DND-41 (cell line): ENCODE results near the gene RIC1.
"Not testable (repeated sequence)": the region's sequence is repeated elsewhere in the genome, so short reads cannot be mapped to it uniquely, and the experiment has no call there.

Experiments used
- ATAC-seq: fragments of 200-7000 bp; cut with Tn5 transposase; 3 replicates; pipeline ENCODE4 v1.9.1; 2021; ENCODE audit warnings: low read depth; ENCODE audit not compliant: insufficient read depth
- DNase-seq: peaks from one replicate; pipeline ENCODE4 v3.0.0-alpha.2; 2020
- H2AFZ ChIP-seq: 2 replicates; pipeline ENCODE4 v1.6.0; 2012; ENCODE audit warnings: low read depth, low read length
- H3K27ac ChIP-seq: 2 replicates; pipeline ENCODE4 v1.5.1; 2012; ENCODE audit warnings: low read length, inconsistent platforms
- H3K27me3 ChIP-seq: fragments of 200-600 bp; sonication (generic); 2 replicates; pipeline ENCODE4 v1.6.0; 2012; ENCODE audit warnings: low read length, mild to moderate bottlenecking, inconsistent platforms; ENCODE audit not compliant: insufficient read depth, poor library complexity
- H3K36me3 ChIP-seq: 2 replicates; pipeline ENCODE4 v1.5.1; 2012; ENCODE audit warnings: low read length, inconsistent platforms; ENCODE audit not compliant: insufficient read depth
- H3K4me1 ChIP-seq: 2 replicates; pipeline ENCODE4 v1.5.1; 2012; ENCODE audit warnings: mild to moderate bottlenecking, low read length; ENCODE audit not compliant: insufficient read depth
- H3K4me2 ChIP-seq: 2 replicates; pipeline ENCODE4 v1.6.0; 2012; ENCODE audit warnings: mild to moderate bottlenecking, moderate library complexity, low read length, inconsistent platforms; ENCODE audit not compliant: insufficient read depth
- H3K4me3 ChIP-seq, 2 experiments: fragments of 200-600 bp in 1 of 2; shearing (Covaris generic) in 1 of 2; 2 replicates each; pipeline ENCODE4 v1.5.1; 2012 to 2016; ENCODE audit warnings: inconsistent platforms in 2 of 2, low read length in 2 of 2, mild to moderate bottlenecking in 2 of 2, low read depth in 1 of 2, moderate library complexity in 1 of 2
- H3K79me2 ChIP-seq: 2 replicates; pipeline ENCODE4 v1.6.0; 2012; ENCODE audit warnings: low read length, inconsistent platforms; ENCODE audit not compliant: insufficient read depth
- H3K9ac ChIP-seq: 2 replicates; pipeline ENCODE4 v1.6.0; 2012; ENCODE audit warnings: low read depth, mild to moderate bottlenecking, inconsistent platforms, low read length, moderate library complexity
- H3K9me3 ChIP-seq: 2 replicates; pipeline ENCODE4 v1.5.1; 2012; ENCODE audit warnings: low read length, moderate library complexity, mild to moderate bottlenecking, inconsistent platforms; ENCODE audit not compliant: insufficient read depth, severe bottlenecking
- H4K20me1 ChIP-seq: 2 replicates; pipeline ENCODE4 v1.6.0; 2012; ENCODE audit warnings: low read length; ENCODE audit not compliant: insufficient read depth
- EZH2 ChIP-seq: IDR thresholded peaks from 3 replicates; pipeline ENCODE4 v1.6.1; 2012; ENCODE audit warnings: borderline replicate concordance, low read depth, mild to moderate bottlenecking, moderate library complexity, low read length, inconsistent platforms; ENCODE audit not compliant: severe bottlenecking
- TF ChIP-seq, protein P1 (sequence below): IDR thresholded peaks from 2 replicates; pipeline ENCODE4 v1.5.1; 2012; ENCODE audit warnings: borderline replicate concordance, low read length, moderate library complexity, mild to moderate bottlenecking; ENCODE audit not compliant: poor library complexity, severe bottlenecking; ENCODE audit errors: extremely low read depth

RIC1 gene

DNA sequence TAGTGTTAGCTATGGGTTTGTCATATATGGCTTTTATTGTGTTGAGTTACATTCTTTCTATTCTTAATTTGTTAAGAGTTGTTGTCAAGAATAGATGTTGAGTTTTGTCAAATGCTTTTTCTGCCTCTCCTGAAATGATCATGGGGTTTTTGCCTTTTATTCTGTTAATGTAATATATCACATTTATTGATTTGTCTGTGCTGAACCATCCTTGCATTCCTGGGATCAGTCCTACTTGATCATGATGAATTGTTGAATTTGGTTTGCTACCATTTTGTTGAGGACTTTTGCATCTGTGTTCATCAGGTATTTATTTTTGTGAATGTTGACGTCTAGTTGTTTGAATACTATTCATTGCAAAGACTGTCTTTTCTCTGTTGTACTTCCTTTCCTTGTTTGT, 23.9 kb downstream of the RIC1 start:
- Histone ChIP-seq H3K27me3 (no peaks in the 10 kb centered on the region), H3K36me3 (0 out of 2 replicates have a peak, but pooled peaks cover 7% of the 10 kb centered on the region), H3K9me3 (peaks cover 24% of the 10 kb centered on the region), H3K27ac (no peak overlapping the region), H3K4me2 (no peak overlapping the region), H3K9ac (no peak overlapping the region), H4K20me1 (0 out of 2 replicates have a peak, but pooled peaks cover 2% of the 10 kb centered on the region), H3K4me1 (no peaks in the 10 kb centered on the region), H3K79me2 (peaks cover 64% of the 10 kb centered on the region), H2AFZ (no peak overlapping the region), H3K4me3 (no peak overlapping the region)
- ATAC-seq (no peak), DNase-seq (no peak)
- TF ChIP-seq EZH2: no peak
- TF ChIP-seq, protein P1, sequence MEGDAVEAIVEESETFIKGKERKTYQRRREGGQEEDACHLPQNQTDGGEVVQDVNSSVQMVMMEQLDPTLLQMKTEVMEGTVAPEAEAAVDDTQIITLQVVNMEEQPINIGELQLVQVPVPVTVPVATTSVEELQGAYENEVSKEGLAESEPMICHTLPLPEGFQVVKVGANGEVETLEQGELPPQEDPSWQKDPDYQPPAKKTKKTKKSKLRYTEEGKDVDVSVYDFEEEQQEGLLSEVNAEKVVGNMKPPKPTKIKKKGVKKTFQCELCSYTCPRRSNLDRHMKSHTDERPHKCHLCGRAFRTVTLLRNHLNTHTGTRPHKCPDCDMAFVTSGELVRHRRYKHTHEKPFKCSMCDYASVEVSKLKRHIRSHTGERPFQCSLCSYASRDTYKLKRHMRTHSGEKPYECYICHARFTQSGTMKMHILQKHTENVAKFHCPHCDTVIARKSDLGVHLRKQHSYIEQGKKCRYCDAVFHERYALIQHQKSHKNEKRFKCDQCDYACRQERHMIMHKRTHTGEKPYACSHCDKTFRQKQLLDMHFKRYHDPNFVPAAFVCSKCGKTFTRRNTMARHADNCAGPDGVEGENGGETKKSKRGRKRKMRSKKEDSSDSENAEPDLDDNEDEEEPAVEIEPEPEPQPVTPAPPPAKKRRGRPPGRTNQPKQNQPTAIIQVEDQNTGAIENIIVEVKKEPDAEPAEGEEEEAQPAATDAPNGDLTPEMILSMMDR: no peak

DNA sequence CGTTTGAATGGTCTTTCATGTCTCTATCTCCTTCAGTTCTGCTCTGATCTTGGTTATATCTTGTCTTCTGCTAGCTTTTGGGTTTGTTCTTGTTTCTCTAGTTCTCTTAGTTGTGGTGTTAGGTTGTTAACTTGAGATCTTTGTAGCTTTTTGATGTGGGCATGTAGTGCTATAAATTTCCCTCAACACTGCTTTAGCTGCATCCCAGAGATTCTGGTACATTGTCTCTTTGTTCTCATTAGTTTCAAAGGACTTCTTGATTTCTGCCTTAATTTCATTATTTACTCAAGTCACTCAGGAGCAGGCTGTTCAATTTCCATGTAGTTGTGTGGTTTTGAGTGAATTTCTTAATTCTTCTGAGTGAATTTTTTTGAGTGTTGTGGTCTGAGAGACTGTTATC, 33.9 kb downstream of the RIC1 start:
- ATAC-seq, DNase-seq, H3K27me3 ChIP-seq, H3K4me3 ChIP-seq, H3K27ac ChIP-seq, H2AFZ ChIP-seq, H3K4me2 ChIP-seq, H3K4me1 ChIP-seq, H3K9me3 ChIP-seq, H3K36me3 ChIP-seq, H4K20me1 ChIP-seq, H3K9ac ChIP-seq: not testable (repeated sequence)
- H3K79me2 ChIP-seq: peaks cover 18% of the 10 kb centered on the region; the same call in 1 of the 2 replicates

DNA sequence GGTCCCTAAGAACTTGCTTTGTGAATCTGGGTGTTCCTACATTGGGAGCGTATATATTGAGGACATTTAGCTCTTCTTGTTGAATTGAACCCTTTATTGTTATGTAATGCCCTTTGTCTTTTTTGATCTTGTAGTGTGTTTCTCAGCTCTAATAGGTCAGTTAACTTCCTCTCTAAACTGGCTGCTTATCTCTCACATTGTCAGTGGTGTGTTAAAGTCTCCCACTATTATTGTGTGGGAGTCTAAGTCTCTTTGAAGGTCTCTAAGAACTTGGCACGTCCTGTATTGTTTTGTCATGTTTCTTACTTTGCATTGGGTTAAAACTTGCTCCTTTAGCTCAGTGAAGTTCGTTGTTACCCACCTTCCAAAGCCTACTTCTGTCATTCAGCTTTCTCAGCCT, 36.2 kb downstream of the RIC1 start:
- Histone ChIP-seq H3K4me3 (no peak overlapping the region), H3K4me2 (no peak overlapping the region), H3K79me2 (peaks cover 32% of the 10 kb centered on the region; the same call in 1 of the 2 replicates), H3K27me3 (no peaks in the 10 kb centered on the region), H4K20me1 (peaks cover 16% of the 10 kb centered on the region), H3K9me3 (no peaks in the 10 kb centered on the region), H3K27ac (no peak overlapping the region), H3K9ac (no peak overlapping the region), H2AFZ (no peak overlapping the region), H3K4me1 (peaks cover 3% of the 10 kb centered on the region), H3K36me3 (no peaks in the 10 kb centered on the region)
- TF ChIP-seq EZH2: no peak
- TF ChIP-seq, protein P1: no peak
- ATAC-seq (no peak), DNase-seq (no peak)

DNA sequence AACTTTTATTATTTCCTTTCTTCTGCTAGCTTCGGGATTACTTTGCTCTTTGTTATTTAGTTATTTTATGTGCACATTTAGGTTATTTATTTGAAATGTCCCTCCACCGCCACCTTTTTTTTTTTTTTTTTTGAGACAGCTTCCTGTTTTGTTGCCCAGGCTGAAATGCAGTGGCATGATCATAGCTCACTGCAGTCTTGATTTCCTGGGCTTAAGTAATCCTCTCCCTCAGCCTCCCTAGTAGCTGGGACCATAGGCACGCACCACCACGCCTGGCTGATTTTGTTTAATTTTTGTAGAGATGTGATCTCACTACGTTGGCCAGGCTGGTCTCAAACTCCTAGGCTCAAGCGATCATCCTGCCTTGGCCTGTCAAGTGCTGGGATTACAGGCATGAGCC, 38.5 kb downstream of the RIC1 start:
- H3K9ac ChIP-seq: no peak overlapping the region
- H3K79me2 ChIP-seq: peaks cover 26% of the 10 kb centered on the region; the same call in 1 of the 2 replicates
- H3K27ac ChIP-seq: no peak overlapping the region
- peaks cover 23% of the 10 kb centered on the region for H3K4me1 ChIP-seq
- peaks cover 24% of the 10 kb centered on the region for H4K20me1 ChIP-seq
- TF ChIP-seq EZH2: no peak
- TF ChIP-seq, protein P1: no peak
- no peak overlapping the region for H3K4me2 ChIP-seq
- H3K9me3 ChIP-seq: no peaks in the 10 kb centered on the region
- no peaks in the 10 kb centered on the region for H3K36me3 ChIP-seq
- ATAC-seq (no peak), DNase-seq (no peak)
- no peak overlapping the region for H2AFZ ChIP-seq
- H3K4me3 ChIP-seq: no peak overlapping the region
- H3K27me3 ChIP-seq: no peaks in the 10 kb centered on the region
